COLO668 (cell line): ENCODE results near the gene ZBP1.

ENCODE experiments used
- DNase-seq: peaks from one replicate; lab custom pipeline; 2025; ENCODE audit not compliant: unreplicated experiment; lab: John Stamatoyannopoulos, UW

The ZBP1 gene, protein sequence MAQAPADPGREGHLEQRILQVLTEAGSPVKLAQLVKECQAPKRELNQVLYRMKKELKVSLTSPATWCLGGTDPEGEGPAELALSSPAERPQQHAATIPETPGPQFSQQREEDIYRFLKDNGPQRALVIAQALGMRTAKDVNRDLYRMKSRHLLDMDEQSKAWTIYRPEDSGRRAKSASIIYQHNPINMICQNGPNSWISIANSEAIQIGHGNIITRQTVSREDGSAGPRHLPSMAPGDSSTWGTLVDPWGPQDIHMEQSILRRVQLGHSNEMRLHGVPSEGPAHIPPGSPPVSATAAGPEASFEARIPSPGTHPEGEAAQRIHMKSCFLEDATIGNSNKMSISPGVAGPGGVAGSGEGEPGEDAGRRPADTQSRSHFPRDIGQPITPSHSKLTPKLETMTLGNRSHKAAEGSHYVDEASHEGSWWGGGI

DNA sequence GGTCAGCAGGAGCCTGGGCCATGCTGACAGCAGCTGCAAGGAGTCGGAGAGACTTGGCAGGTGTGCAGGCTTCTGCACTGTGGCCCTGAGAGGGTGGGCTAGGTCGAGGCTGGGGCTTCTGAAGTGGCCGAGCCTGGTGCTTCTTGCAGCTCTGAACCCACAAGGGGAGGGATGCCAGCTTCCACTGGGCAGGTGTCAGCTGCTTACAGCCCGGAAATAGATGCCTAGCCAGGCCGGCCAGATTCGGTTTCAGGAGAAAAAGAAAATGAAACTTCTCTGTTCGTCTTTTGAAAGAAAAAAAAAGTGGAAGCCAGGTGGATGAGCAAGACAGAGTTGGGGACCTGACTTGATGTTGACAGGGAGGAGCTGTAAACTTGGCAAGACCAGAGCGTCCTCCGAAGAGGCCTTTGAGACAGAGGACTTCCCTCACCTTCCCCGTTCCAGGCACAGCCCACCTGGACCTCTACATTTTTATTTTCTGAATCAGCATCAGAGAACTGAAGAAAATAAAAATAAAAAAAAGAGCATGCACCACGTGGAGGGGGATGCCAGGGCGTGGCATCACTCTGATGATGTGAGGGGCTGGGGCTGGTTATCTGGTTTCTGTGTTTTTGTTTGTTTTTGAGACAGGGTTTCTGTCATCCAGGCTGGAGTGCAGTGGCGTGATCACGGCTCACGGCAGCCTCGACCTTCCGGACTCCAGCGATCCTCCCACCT is at the start of gene ZBP1:
ZBP1 (minus strand) TSS at position 153 of the 717 bp plus-strand sequence; CDS start at position 22, 131 bp downstream.
- peak; percentile 8 for DNase-seq

DNA sequence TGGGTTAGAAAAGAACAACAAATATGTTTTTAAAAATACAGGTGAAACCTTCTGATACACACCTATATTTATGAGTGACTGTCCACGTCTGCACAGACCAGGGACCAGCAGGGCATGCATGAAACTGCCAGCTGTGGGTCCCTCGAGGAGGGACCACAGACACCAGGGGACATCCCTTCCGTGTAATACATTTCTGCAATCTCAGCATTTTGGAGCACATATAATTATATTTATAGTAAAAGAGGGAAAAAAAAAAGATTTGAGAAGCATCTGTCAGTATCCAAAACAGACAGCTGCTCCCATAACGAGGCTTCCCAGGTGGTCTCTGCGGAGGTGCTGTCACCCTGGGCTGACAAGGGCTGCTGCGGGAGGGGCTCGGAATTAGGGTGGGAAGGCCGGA is 49.4 kb upstream of the ZBP1 start:
- no peak for DNase-seq

DNA sequence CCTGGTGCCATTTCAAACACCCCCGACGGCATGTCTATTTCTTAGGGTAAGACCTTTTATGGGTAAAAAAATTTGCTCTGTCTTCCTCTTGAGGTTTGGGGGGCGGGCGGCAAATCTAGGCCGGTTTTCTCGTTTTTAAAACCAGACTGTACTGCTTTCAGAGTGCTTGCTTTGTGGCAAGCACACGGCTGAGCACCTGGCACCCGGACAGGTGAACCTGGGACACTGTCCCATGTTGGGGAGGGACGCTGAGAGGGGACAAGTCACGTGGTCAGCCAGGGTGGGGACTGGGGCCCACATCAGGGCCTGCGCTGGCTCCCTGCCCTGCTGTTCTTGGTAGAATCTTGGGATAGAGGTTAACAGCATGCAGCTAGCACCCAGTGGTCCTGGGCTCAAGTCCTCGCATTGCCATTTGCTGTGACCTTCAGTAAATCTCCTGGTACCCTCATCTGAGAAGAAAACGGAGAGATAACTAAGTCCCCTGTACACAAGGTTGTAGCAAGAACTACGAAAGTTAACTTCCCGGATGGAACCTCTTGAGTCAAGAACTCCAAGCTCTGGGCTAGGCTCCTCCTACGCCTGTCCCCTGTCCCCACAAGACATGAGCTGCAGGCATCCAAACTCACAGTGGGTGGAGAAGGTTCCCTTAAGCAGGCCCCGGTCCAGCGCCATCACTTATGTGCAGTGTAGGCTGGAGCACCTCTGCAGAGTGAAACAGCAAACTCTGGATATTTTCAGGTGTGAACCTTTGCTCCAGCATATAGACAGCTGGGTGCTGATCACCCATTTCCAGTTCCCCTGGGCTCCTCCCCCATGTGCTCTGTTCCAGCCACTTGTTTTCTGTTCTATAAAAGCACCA is 47.9 kb upstream of the ZBP1 start:
- no peak for DNase-seq

DNA sequence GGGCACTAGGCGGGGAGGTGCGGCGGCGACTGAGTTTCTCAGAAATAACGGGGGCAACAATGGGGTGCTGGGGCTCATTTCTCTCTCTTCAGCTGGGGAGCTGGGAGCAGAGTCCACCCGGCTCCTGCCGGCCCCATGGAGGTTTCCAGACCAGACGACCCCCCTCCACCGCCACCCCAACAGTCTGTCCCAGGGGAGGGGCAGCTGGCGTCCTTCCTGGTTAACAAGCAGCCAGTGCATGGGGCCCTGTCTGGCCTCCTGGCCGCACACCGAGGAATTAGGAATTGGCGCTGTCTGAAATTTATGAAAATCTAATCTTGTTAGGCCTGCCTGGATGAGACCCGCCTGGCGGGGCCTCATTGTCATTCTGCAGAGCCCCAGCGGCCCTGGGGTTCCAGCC is 47.2 kb upstream of the ZBP1 start:
- DNase-seq, result no peak

DNA sequence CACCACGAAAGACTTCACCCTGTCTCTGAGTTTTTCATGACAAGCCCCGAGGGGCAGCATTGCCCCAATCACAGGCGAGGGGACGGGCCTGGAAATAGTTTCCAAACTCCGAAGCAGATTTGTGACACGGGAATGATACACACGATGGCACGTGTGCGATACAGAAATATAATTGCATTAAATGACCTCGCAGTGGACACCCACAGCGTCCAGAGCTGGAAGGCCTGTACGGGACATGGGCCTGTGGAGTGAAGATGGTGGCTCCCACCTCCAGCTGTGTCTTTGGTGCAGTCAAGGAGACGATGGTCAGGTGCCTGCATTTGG is 46.6 kb upstream of the ZBP1 start:
- DNase-seq, result no peak

DNA sequence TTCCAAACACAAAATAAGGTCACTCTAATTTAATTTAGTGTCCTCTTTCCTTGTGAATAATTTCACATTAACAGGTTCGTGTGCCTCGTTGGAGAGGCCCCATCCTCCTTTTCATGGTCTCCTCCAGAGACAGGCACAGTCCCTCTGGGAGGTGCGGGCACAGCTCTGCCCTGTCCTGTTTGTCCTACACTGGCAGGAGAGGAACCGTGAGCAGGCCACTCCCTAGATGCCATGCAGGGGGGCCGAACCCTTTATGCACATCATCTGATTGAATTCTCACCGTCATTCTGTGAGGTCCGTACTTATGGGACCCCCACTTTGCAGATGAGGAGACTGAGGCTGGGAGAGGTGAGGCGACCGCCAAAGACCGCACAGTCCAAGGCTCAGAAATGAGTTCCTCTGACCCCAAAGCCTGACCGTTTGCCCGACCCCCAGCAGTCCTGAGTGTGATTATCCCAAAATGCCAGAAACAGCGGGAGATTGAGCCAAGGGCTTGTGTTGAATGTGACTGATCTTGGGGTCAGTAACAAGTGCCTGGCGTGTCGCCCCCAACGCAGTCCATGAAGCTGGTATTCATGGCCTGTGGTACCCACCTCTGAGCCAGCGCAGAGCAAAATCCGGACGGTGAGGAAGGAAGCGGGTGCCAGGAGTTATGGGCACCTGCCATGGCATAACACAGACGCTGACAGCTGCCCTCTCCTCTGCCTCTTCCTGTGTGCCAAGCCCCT is 46.0 kb upstream of the ZBP1 start:
- no peak for DNase-seq

DNA sequence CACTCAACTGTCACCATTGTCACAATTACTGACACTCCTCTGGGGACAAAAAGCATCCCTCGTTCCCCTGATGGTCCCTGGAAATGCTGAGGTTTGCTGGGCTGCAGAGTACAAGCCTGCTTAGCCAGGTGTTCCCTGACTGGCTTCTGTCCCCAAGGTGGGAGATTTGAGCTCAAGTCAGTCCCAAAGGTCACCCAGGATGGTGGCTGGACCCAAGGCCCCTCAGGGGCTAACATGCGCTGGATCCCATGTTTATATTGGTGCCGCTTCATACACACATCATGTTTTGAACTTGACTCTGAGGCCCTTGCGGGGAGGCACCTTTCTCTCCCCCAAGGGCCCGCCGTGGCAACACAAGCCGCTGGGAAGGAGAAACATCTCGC is 45.4 kb upstream of the ZBP1 start:
- DNase-seq, result no peak

DNA sequence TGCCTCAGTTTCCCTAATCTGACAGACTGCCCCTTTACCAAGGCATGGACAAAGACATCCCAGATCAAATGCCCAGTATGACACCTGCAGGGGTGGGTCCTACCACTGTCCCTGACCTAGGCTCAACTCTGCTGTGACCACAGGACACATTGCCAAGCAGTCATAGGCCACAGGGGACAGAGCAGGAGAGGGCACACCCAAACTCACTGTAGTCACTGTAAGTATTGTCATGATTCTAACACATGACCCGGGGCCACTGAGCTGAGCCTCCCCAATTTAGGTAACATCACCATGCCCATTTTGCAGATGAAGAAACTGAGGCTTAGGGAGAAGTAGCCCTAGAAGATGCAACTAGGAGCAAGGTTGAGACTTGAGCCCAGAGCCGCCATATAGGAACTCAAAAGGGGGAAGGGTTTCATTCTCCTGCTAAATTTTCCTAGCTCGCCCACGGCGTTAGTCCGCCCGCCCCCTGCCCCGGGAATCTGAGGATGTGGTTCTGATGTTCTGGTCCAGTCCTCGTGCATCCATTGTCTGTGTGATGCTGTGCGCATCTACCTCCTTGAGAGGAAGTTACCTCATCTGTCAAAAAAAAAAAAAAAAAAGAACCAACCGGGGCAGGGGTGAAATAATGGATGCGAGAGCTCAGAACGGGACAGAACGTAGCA is 44.8 kb upstream of the ZBP1 start:
- no peak for DNase-seq

DNA sequence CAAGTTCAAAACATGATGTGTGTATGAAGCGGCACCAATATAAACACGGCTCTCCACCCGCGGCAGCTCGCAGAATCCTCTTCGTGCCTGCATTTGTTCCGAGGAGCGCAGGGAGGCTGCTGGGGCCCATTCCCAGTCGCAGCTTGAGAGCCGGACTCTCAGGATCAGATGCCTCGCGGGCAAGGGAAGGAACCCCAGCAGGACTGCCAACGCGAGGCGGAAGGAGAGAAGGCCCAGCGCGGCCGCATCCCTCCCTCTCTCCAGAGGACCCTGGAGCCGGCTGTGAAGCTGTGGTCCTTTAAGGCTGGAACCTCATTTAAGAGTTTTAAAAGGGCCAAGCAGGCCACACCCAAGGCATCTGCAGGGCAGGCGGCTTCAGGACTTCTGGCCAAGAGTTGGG is 44.2 kb upstream of the ZBP1 start:
- DNase-seq, result no peak

DNA sequence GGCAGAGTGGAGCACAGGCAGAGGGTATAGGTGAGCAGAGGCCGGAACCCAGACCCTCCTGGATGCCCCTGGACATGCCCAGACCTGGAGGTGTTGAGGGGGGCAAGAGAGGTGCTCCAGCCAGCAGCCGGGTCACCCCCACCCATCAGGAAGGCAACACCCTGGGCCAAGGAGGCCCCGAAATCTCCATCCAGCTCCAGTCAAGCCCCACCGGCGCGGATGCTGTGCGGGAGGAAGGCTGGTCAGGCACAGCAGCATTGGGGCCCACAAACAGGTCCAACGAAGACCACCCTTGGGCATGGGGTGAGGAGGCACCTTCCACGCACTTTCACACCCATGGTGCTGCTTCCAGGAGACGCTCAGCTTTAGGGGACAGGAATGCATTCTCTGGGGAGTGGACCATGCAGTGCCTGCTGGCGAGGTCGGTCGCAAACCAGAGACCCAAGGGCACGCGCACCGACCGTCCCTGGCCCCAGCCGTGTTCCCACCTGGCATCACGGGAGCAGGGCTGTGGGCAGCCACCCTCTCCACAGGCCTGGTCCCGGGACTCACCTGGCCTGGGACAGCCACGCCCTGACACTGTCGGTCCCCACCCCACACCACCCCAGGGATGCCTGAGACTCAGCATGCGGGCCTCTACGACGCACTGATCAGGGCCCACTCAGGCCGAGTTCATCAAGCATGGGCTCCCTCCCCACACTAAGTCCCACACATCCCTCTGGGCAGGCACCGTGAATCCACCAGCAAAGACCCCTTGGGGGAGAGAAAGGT is 43.6 kb upstream of the ZBP1 start:
- DNase-seq, result no peak

DNA sequence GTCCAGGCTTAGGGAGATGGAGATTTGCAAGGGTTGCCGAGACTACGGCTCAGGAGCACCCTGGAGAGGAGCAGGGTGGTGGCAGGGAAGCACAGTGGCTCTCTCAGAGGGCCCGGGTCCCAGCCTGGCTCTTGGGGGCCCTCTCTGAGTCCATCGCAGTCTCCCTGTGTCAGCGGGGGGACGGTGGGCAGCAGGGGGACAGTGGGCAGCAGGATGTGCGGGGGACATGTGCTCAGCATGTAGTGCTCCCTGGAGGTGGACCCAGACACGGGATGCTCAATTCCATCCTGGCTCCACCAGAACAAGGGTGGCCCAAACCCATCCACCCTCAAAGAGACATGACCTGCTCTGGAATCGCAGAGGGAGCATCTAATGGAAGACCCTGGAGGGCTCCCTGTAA is 43.0 kb upstream of the ZBP1 start:
- DNase-seq, result no peak

DNA sequence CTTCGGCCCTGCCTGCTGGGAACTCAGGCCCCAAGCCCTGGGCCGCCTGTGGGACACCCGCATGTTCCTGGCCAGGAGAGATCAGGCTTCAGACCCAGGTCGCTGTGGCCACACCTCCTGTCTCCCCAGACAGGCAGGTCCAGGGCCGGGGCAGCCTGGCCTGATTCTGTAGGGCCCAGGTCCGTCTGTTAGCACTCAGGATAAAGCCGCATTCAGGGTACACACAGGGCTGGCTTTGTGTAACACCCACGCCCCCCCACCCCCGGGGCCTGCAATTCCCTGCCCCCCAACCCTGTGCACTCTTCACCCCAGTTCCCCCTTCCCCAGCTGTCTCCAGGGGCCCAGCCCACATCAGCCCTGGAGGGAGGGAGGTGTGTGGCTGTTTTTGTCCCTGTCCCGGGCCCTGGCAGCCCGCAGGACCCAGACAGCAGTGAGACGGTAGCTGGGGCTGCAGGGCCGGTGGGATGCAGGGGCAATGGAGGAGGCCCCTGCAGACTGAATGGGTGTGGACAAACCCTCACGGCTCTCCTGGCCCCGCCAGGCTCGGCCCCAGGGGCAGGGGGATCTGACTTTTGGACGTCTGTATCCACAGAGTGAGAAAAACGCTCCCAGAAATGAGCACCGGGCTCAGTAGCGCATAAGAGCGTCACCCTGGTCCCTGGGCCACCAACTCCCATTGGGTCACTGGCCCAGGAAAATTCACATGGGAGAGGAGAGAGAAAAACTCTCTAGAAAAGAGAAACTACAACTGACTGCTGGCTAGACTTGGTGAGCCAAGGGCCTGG is 42.4 kb upstream of the ZBP1 start:
- no peak for DNase-seq

DNA sequence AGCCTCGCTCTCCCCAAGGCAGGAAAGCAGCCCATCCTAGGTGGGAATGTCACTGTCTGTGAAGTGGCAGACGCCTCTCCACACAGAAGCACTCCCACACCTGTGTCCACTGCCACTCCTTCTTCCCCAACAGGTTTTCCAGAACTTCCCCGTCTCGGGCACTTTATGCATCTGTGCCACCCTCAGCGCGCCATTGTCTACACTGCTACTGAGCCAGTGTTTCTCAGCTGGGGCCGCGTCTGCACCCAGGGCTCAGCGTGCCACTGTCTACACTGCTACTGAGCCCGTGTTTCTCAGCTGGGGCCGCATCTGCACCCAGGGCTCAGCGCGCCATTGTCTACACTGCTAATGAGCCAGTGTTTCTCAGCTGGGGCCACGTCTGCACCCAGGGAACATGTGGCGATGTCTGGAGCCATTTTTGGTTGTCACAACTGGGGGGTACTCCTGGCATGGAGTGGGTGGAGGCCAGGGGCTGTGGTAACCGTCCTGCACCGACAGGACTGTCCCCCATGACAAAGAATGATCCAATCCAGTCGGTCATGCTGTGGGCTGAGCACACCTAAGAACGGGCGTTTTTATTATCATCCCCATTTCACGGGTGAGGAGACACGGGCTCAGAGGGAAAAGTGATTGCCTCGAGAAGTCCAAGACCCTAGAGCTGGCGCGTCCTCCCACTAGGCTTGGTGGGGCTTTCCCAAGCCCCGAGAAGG is 41.7 kb upstream of the ZBP1 start:
- no peak for DNase-seq

DNA sequence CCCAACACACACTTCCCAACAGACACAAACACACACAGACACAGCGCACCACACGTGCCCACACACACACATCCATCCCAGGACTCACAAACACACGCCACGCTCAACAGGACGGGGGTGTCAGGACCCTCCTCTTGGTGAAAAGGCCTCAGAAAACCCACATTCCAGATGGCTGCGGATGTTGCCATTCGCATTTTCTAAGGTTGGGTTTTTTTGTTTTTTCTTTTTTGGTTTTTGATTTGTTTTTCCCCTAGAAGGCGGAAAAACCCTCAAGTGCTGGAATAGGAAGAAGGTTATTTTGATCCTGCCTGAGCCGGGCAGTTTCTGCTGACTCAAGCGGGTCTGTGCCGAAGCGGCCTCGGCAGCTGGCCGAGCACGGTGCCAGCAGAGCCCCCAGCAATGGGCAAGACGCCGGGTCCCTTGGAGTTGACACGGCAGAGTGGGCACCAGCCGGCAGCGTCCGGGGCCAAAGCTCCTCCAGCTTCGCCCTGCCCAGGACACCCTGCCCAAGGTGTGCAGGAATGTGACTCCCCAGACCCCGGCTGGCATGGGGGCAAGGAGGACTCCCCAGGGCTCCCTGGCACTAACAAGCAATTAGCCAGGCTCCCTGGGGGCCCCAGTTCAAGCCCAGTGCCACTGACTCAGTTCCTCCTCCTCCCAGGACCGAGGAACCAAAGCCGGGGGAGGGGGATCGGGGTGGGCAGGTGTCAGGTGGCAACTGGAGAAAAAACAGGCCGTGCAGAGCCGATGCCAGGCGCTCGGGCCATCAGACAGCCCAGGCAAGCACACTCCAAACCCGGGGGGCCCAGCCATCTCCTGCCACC is 40.9 kb upstream of the ZBP1 start:
- DNase-seq, result no peak

DNA sequence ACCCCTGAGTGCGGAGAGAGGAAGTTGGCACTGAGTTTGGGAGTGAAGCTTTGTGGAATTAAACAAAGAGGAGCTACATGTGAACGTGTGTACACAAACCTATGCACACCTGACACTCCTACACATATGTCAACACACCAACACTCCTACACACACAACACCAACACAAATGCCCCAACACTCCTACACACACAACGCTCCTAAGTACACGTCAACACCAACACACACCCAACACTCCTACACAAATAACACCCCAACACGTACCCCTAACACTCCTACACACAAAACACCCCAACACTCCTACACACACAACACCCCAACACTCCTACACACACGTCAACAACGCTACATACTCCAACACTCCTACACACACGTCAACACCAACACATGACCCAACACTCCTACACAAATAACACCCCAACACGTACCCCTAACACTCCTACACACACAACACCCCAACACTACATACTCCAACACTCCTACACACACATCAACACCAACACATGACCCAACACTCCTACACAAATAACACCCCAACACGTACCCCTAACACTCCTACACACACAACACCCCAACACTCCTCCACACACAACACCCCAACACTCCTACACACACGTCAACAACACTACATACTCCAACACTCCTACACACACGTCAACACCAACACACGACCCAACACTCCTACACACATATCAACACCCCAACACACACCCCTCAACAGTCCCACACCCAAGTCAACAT is 40.1 kb upstream of the ZBP1 start:
- DNase-seq, result no peak

DNA sequence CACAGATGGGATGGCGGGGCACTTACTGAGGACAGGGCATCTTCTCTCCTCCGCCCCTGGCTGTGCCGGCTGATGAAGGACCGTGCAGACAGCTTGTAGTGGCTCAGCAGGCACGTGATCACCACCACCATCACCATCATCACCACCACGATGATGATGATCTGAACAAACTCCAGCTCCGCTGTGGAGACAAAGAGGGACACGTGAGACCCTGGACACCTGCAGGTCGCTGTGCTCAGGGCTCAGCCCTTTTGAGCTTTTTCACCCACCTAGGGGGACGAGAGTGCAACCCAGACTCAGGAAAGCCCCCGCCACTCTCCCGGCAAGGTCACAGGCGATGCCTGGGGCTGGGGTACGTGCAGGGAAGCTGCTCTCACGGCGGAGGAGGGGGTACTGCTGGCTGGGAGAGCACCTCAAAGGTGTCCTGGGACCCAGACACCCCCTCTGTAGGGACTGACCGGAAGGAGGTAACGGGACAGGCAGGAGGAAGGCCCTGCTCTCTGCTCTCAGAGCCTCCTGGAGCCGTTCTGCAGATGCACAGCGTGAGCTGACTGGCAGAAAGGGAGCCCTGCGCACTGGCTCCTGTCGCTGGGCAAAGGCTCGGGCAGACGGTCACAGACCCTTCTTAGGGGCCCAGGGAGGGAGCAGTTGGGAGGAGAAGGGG is 39.4 kb upstream of the ZBP1 start:
- DNase-seq, result no peak
